ENCODE measurements around the gene SEC14L5.
"Not testable (repeated sequence)": the region's sequence is repeated elsewhere in the genome, so short reads cannot be mapped to it uniquely, and the experiment has no call there.

Gene SEC14L5

DNA sequence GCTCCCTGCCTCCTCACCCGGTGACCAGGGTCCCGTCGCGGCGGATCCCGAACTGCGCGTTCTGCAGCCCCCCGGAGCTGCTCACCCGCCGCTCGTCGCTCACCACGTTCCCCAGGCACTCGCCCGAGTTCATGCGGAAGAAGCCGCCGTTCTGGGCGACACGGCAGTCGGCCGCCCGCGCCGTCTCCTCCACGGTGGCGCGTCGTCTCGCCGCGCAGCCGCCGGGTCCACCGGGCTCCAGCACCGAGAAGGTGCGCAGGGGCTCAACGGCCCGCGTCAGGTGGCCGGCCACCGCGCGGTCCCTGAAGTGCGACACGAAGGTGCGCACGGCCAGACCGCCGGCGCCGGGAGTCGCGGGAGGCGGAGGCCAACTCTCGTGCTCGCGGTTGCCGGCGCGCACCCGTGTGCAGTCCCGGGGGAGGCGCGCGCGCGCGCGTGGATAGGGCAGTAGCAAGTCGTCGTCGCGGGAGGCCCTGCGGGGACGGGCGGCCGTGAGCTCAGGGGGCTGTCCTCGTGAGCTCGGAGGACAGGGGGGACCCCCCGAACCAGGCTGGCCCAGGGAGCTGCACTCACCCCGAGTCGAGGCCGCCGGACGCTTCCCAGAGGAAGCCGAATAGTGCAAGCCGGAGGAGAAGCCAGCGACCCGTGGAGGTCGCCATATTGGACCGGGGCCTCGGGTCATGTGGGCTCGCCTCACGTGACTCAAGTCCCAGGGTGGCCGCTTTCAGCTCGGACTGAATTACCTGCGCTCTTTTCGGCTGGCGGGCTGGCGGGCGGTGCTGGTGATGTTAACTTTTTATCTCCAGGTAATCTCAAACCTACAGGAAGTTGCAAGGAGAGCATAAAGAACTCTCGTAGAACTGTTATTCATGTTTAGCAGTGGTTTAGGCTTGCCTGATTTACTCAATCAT, 75.4 kb downstream of the SEC14L5 start, which contains the start of gene NAGPA:
Gene NAGPA (minus strand): TSS at position 680 of the 911 bp plus-strand sequence. CDS start 21 bp downstream, at position 659.
- in situ Hi-C loops (cut with MboI; ENCODE audit: low sequenced_read_pairs): no loop called here

DNA sequence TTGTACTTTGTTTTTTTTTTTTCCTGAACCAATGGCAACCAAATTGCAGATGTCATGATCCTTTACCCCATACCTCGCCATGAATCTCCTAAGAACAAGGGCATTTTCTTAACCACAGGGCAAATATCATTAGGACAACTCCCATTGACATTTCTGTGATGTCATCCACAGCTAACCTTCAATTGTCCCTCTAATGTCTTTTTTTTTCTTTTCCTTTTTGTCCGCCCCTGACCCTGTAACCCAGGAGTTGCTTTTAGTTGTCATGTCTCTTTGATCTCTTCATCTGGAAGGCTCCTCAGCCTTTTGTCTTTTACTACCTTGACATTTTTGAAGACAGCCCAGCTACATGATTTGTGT, 76.0 kb downstream of the SEC14L5 start:
- in situ Hi-C loops (cut with MboI; ENCODE audit: low sequenced_read_pairs): no loop called here

DNA sequence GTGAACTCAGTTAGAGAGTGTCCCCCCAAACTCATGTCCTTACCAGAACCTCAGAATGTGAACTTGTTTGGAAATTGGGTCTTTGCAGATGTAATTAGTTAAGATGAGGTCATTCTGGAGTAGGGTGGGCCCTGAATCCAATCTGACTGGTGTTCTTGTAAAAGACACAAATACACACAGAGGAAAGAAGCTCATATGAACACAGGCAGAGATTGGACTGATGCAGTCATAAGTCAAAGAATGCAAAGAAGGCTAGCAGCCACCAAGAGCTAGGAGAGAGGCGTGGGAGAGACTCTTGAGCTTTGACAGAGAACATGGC, 77.7 kb downstream of the SEC14L5 start:
- in situ Hi-C loops (cut with MboI; ENCODE audit: low sequenced_read_pairs): no loop called here

DNA sequence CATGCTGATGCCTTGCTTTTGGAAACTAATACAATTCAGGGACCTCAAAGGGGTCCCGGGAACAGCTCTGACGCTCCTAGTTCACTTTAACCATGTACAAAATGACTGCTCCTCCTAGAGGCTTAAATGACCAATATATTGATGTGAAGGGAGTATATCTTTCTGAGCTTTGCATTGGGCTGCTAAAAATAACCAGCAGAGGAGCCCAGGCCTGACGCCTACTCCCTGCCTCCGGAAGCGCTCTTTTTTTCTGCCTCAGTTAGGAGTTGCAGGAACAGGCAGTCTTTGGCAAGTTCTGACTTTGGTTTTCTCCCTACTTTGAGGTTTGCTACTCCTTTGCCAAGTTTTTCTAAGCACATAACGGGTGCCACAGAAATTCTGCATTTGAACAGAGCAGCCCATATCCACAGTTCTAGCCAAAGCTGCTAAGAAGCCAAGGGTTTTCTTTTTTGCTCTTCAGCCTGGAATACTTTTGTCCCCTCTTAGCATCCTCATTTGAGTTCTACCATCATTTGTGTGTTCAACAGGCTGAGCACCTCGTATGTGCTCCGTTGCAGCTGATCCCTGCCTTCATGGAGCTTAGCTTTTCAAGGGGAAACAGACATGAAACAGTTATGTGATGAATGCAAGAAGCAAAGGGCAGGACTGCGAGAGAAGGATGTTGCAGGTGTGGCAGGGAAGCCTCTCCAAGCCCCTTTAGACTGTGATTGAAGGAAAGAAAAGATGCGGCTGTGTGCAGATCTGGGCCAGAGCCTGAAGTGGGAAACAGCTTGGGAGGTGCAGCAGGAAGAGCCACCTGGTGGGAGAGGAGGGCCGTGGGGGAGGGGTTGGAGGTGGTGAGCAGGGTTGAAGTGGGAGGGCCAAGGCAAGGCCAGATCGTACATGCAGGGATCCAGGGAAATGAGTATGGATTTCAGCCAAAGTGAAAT, 78.4 kb downstream of the SEC14L5 start:
- in situ Hi-C loops (cut with MboI; ENCODE audit: low sequenced_read_pairs): no loop called here

DNA sequence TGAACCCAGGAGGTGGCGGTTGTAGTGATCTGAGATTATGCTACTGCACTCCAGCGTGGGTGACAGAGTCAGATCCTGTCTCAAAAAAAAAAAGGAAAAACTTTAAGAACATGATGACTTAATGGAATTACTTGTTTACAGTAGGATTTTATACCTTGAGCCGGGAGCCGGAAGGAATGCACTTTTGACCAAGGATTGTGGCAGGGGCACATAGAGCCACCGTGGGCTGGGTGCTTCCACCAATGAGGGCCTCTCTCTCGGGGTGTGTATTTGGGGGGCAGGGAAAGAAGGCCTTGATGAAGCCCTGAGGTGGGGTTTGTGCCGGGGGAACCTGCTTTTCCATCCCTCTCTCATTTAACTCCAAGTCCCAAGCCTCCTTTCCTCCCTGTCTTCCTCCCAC, 82.3 kb downstream of the SEC14L5 start:
- in situ Hi-C loops (cut with MboI; ENCODE audit: low sequenced_read_pairs): no loop called here

DNA sequence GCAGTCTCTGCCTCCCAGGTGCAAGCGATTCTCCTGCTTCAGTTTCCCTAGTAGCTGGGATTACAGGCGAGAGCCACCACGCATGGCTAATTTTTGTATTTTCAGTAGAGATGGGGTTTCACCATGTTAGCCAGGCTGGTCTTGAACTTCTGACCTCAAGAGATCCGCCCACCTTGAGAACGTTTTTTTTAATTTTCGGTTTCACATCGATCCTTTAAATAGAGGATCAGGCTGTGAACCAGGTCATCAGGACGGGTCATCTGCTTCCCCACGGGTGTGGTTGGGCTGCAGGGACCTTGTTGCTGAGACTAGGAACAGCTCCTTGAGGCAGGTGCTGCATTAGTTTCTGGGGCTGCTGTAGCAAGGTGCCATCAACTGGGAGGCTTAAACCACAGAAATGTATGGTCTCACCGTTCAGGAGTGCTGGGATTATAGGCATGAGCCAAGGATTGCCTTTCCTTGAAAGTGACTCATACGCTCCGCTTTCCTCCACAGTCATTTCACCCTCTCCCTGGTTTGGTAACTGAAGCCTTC, 83.5 kb downstream of the SEC14L5 start:
- in situ Hi-C loops (cut with MboI; ENCODE audit: low sequenced_read_pairs): no loop called here

DNA sequence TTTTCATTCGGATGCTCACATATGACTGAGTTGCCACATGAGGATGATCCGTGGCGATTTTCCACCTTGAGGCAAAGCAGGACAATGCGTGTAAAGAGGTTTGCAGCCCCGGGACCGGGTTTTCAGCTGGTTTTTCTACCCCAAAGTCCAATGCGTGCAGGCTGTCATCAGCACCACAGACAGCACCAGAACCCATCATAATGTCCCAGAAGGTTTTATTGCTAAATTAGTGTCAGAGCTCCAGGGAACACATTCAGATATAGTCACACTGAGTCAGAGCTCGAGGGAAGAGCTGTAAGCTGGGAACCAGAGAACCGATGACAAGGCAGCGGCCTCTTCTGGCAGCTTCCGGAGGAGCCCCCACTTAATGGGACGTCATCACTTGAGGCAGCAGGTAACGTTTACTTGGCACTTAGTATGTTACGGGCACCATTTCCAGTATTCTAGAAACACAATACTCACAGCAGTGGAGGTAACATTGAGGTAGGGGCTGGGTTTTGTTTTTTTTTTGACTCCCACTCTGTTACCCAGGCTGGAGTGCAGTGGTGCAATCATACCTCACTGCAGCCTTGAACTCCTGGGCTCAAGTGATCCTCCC, 84.5 kb downstream of the SEC14L5 start:
- in situ Hi-C loops (cut with MboI; ENCODE audit: low sequenced_read_pairs): no loop called here

DNA sequence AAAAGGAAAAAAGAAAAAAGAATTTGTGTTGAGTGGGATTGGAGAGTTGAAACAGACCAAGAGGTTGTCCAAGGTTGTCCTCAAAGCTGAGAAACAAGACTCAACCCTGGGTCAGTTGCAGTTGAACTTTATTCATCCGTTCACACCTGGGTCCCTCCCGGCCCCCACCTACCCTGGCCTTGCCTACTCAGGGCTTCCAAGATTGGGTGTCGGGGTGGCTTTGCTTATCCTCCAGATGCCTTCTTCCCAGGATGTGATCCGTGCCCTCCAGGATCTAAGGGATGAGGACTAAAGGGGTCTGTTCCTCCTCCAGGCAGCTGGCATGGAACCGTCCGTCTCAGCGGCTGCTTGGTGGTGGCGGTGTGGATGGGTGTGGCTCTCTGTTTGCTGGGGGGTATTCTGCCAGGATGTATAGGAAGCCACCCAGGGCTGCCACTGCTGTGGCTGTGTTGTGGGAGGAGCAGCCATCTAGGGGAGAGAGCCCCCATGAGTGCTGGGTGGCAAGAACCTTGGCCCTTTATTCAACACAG, 85.9 kb downstream of the SEC14L5 start:
- in situ Hi-C loops (cut with MboI; ENCODE audit: low sequenced_read_pairs): no loop called here

DNA sequence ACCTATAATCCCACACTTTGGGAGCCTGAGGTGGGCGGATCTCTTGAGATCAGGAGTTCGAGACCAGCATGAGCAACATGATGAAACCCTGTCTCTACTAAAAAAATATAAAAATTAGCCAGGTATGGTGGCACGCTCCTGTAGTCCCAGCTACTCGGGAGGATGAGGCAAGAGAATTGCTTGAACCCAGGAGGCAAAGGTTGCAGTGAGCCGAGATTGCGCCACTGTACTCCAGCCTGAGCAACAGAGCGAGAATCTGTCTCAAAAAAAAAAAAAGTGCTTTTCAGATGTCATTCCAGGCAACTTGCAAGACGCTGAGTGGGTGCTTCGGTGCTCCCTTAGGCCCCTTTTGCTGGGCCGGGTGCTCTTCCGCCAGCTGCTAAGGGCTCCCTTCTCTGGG, 86.5 kb downstream of the SEC14L5 start:
- in situ Hi-C loops (cut with MboI; ENCODE audit: low sequenced_read_pairs): not testable (repeated sequence)

DNA sequence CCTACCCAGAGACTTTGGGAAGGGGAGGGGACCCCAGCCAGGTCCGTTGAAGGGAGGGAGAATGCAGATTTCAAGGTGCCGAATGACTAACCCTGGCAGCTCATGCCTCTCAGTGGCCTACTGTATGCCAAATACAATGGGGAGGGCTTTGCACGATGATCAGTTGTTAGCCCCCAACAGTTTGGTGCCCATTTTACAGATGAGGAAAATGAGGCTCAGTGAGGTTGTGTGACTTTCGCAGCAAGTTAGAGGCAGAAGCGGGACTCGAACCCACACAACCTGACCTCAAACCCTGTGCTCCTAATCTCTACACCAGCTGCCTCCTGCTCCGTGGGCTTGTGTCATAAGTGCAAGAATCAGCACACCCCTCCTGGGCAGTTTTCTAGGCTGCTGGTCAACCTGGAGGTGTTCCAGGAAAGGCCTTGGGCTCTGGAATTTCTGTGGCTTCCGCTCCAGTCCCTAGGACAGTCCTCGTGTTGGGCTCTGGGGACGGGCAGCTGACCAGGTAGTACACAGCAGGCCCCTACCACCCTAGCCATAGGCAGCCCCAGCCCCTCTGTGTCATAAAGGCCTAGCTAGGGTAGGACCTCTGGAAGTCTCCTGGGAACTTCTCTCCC, 87.5 kb downstream of the SEC14L5 start:
- in situ Hi-C loops (cut with MboI; ENCODE audit: low sequenced_read_pairs): no loop called here

DNA sequence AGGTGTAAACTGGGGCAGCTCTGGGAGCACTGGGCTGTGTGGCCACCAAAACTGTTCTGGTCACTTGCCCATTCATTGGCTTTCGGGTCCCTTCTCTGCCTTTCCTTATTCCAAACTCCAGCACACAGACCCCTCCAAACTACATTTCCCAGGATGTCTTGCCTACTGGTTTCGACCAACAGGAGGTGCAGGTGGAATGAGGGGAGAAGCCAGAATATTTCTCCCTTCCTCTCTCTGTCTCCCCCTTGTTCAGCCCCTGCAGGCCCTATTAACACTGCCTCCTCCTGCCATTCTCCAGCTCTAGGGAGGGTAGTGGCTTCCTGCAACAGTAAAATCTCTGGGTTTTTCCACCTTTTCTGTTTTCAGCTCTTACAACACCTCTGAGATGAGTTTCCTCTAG, 88.8 kb downstream of the SEC14L5 start:
- in situ Hi-C loops (cut with MboI; ENCODE audit: low sequenced_read_pairs): no loop called here

DNA sequence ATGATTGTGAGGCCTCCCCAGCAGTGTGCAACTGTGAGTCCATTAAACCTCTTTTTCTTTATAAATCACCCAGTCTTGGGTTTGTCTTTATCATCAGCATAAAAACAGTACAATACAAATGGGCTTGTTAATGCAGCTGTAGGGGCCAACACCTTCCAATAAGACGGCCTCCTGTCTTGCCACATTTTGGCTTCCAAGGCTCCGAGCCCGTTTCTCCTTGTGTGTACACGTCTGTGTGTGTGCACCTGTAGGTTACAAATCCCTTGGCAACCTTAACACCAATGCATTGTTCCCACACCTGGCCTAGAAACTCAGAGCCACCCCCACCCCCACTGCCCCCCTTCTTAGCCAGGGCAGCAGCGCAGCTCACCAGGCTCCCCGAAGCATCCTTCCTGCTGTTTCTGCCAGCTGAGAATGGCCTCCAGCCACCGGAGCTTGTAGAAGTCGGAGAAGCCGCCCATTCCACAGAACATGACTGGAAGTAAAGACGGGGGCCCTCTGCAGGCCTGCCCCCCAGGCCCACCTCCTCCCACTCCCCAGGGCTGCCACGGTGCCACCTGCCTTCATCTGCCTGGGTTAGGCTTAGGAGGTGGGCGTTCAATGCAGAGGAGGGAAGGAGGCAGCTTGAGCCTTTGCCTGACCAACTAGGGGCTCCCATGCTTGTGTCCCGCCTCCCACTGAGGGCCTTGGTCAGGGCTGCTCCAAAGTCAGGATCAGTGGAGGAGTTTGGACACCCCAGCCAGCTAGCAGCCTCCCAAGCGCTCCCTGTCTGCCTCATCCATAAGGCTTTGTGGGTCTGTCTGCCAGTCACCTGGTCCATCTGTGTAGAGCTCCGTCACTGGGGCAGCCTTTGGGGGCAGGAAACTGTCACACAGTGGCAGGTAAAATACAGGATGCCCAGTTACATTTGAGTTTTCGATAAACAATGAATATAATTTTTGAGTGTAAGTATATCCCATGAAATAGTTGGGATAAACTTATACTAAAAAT, 97.0 kb downstream of the SEC14L5 start:
- in situ Hi-C loops (cut with MboI; ENCODE audit: low sequenced_read_pairs): no loop called here

DNA sequence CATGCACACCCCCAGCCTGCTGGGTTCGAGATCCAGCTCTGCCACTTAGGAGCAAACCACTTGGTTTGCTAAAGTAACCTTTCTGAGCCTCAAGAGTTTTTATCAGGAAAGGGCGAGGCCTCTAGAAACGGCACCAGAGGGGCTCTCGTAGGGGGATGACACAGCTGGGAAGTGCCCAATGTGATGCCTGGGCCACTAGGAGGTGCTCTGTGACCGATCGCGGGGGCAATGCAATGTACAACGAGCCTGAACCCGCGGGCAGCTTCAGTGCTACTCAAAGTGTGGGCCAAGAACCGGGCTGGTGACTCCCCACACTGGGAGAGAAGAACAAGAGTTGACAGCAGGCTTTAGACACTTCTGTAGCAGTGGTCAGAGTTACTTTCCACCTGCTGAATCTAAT, 98.2 kb downstream of the SEC14L5 start:
- in situ Hi-C loops (cut with MboI; ENCODE audit: low sequenced_read_pairs): no loop called here

DNA sequence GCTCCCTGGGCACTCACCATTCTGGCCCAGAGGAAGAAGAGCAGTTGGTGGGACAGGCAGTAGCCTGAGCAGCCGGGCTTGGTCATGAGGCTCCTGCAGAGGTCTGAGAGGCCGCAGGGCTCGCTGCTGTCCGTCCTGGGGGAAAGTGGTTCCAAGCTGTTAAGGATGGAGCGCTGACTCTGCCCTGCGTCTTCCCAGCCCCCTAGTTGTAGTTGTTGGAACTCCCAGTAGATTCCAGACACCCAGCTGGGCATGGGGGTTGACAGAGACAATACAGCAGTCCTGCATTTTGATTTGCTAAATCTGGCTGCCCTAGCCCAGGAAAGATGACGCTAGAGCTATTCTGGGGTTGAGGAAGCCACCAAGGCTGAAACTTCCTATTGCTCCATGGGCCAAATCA, 100.3 kb downstream of the SEC14L5 start:
- in situ Hi-C loops (cut with MboI; ENCODE audit: low sequenced_read_pairs): no loop called here

DNA sequence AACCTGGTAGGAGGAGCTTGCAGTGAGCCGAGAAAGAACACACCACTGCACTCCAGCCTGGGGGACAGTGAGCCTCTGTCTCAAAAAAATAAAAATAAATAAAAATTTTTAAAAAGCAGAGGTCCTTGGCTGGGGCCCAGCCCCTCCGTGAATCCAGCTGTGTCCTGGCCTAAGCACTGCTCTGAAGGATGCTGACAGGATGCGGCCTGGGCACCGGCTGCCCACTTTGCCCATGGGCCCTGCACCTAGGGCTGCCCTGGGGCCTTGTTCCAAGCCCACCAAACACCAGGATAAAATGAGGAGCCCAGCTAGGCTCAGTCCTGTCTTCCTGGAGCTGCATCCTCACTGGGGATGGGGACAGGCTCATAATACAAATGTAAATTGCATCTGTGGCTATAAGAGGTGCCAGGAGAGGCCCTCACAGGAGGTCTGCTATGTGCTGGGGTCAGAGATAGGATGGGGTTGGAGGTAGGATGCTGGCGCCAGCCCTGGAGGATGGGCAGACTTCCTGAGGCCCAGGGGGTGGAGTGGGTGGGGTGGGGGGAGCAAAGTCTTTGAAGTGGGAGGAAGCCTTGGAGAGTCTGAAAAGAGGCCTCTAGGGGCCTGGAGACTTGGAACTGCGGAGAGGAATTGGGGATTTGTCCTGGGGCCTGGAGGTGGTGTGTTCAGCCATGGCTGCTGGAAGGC, 101.4 kb downstream of the SEC14L5 start:
- in situ Hi-C loops (cut with MboI; ENCODE audit: low sequenced_read_pairs): no loop called here

DNA sequence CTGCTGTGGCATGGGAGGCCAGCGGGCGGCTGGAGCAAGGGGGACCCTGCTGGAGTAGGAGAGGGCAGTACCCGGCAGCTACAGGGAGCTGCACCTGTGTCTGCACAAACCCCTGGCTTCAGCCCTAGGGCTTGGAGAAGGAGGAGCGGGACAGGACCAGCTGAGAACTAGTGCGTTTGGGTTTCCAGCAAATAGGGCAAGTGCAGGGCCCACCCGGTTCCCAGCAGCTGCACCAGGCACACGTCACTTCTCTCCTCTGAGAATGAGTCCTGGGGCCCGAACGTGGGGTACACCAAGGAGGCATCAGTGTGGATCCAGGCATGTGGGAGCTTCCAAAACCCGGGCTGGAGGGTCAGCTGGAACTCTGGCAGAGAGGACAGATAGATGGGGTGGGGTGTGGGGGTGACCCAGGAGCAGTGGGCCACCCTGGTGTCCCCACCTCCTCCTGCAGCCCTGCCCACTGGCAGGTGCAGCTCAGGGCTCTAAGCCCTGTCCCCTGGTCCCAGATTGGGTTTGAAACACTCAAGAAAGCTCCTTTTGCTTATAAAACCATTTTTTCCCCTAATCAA, 102.0 kb downstream of the SEC14L5 start:
- in situ Hi-C loops (cut with MboI; ENCODE audit: low sequenced_read_pairs): no loop called here

DNA sequence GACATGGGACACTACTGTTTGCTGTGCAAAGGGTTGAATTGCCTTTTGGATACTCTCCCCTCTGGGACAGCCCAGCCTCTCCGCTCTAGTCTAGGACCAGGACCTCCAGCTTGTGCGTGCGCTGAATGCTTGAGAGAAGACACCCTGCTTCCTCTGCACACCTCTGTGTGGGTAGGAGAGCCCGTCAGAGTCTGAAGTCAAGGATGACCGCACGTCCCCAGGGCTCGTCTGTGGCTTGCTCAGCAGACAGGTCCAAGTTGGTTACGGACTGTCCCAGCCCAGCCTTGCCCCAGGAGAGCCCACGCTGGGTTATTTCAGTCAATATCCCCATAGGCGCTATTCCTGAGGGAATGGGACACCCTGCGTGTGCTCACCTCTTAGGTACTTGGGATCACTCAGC, 103.9 kb downstream of the SEC14L5 start:
- in situ Hi-C loops (cut with MboI; ENCODE audit: low sequenced_read_pairs): no loop called here
